ENCODE data around the gene CNIH1.

The CNIH1 gene

GRCh38 chr14:54425068-54425467, 16.1 kb downstream of the CNIH1 start:
- no peak for DNase-seq (ENCODE audit: extremely low read depth, low read depth)
- no peak for TF ChIP-seq CTCF (IDR thresholded peaks at IDR 0.05; ENCODE audit: low read depth, low read length)

GRCh38 chr14:54424479-54424901, 16.7 kb downstream of the CNIH1 start:
- TF ChIP-seq CTCF (IDR thresholded peaks at IDR 0.05; ENCODE audit: low read depth, low read length), result no peak
- DNase-seq (ENCODE audit: extremely low read depth, low read depth), result no peak

GRCh38 chr14:54423991-54424390, 17.2 kb downstream of the CNIH1 start:
- TF ChIP-seq CTCF (IDR thresholded peaks at IDR 0.05; ENCODE audit: low read depth, low read length), result no peak

GRCh38 chr14:54420478-54421142, 20.6 kb downstream of the CNIH1 start:
- DNase-seq (ENCODE audit: extremely low read depth, low read depth), result no peak
- peak; percentile 70 for TF ChIP-seq CTCF (IDR thresholded peaks at IDR 0.05; ENCODE audit: low read depth, low read length)

More at GRCh38 chr14:54423991-54424390, 17.2 kb downstream of the CNIH1 start:
- no peak for DNase-seq (ENCODE audit: extremely low read depth, low read depth)

- TF ChIP-seq CTCF (IDR thresholded peaks at IDR 0.05; ENCODE audit: low read depth, low read length), result no peak
- no peak for DNase-seq (ENCODE audit: extremely low read depth, low read depth)
Measured at GRCh38 chr14:54411371-54411770, 29.8 kb downstream of the CNIH1 start.

- no peak for DNase-seq (ENCODE audit: extremely low read depth, low read depth)
- TF ChIP-seq CTCF (IDR thresholded peaks at IDR 0.05; ENCODE audit: low read depth, low read length), result no peak
Measured at GRCh38 chr14:54410215-54410614, 31.0 kb downstream of the CNIH1 start.

- DNase-seq (ENCODE audit: extremely low read depth, low read depth), result peak; percentile 14
Measured at GRCh38 chr14:54403401-54404005, 37.7 kb downstream of the CNIH1 start.

- no peak for TF ChIP-seq CTCF (IDR thresholded peaks at IDR 0.05; ENCODE audit: low read depth, low read length)
- DNase-seq (ENCODE audit: extremely low read depth, low read depth), result no peak
Measured at GRCh38 chr14:54399560-54399959, 41.6 kb downstream of the CNIH1 start.

Data from AG09319 (cell line).